ENCODE results near the gene F7. TPM values are rescaled to one million over a fixed set of nuclear protein-coding genes. Genes with fewer than 3 reads are reported as not detected.
A peak's percentile ranks its signal among the peaks of the same experiment; 100 is the strongest.
"Not testable (repeated sequence)": the region's sequence is repeated elsewhere in the genome, so short reads cannot be mapped to it uniquely, and the experiment has no call there.

F7 gene
- polyA plus RNA-seq, 3 donors from 2014 or later, result 0.77 TPM; not detected in 2

DNA sequence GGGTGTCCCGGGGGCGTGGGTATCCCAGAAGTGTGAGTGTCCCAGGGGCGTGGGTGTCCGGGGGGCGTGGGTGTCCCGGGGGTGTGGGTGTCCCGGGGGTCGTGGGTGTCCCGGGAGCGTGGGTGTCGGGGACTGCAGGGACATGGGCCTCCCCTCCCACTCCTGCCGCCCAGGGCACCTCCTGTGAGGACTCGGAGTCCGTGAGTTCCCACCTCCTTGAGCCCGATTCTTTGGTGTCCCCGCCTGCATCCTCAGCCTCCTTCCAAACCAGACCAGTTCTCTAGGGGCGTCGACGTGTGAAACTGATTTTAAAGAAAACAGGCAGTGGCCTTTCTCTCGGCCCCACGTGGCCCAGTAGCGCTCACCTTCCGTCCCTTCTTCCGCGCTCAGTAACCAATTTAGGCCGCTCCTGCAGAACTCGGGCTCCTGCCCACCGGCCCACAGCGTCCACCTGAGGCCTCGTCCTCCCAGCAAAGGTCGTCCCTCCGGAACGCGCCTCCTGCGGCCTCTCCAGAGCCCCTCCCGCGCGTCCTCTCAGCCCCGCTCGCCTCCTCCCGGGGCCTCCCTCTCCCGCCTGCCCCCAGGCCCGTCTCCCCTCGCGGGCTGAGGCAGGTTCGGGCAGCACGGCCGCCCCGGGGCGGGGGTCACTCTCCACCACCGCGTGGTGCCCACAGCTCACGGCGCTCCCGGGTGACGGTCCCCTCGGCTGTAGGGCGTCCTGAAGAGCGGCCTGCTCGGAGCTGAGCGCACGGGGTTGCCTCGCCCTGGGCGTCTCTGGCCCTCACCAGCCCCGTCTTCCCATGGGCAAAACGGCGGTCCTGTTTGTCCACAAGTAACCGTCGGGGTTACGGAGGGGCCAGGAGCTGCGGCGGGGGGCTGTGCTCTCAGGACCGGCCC, 3.8 kb downstream of the F7 start:
- H3K4me3 Mint-ChIP-seq, result peak overlapping the region; percentile 35 to 65 (median 57)
- no peak for DNase-seq
- H3K27me3 Mint-ChIP-seq (ENCODE audit: low read depth in 3 of 3), result peaks cover 0 to 1% (median 0%) of the 10 kb centered on the region in 3 donors
- H3K4me1 Mint-ChIP-seq, result peaks cover 0 to 2% of the 10 kb centered on the region in 2 donors
- H3K27ac Mint-ChIP-seq, result peak overlapping the region in 1 of 6 donors; percentile 40
- peaks cover 0 to 2% (median 0%) of the 10 kb centered on the region in 6 donors for H3K9me3 Mint-ChIP-seq
- H3K36me3 Mint-ChIP-seq, result no peaks in the 10 kb centered on the region

DNA sequence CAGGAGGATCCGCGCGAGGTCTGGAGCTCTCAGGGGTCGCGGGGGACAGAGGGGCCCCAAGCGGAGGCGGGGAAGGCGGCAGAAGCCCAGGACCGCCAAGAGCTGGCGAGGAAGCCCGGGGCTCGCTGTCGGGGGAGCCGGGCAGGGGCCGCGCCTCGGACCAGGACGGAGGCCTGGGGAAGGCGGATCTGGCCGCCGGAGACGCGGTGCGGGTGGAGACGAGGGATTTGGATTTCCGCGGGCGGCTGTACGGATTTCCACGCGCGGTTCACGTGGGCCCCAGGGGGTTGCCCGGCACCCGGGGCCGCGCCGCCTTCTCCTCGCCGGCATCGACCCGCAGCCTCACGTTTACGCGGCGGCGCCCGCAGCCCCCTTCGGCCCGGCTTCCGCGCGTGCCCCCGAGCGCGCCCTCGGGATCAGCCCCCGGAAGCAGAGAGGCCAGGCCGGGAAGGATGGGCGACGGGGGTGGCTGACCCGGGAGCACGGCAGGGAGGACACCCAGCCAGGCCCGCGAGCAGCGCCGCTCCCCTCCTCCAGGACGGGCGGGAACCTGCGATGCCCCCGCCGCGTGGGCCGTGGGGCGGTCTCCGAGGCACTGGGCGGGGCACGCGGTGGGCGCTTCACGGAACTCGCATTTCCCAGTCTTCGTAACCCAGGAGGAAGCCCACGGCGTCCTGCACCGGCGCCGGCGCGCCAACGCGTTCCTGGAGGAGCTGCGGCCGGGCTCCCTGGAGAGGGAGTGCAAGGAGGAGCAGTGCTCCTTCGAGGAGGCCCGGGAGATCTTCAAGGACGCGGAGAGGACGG, 4.7 kb downstream of the F7 start:
- Mint-ChIP-seq H3K4me1 (peaks cover 0 to 2% of the 10 kb centered on the region in 2 donors), H3K9me3 (peaks cover 0 to 2% (median 0%) of the 10 kb centered on the region in 6 donors), H3K4me3 (peak overlapping the region in 4 of 5 donors; percentile 17 to 73 (median 46)), H3K27me3 (ENCODE audit: low read depth in 3 of 3) (peaks cover 0 to 1% (median 0%) of the 10 kb centered on the region in 3 donors), H3K36me3 (no peaks in the 10 kb centered on the region), H3K27ac (no peak overlapping the region)
- peak; percentile 24 to 30 (median 25) for DNase-seq

DNA sequence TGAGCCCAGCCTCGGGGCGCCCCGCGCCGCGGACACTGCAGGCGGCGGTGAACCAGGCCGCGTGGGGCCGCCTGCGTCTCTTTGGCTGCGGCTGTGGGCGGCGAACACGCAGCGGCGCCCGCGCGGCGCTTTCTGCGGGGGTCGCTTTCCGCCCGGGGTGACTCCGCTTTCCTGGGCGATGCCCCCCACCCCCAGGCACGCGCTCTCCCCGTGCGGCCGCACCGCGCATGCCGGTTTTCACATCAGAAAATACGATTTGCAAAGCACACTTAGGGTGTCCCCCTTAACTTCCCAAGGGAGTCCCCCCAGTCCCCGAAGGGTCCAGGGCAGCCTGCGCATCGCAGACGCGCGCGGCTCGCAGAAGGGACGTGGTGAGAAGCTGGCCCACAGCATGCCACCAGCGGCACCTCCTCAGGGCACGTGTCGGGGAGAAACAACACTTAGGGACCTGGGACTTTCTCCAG, 5.3 kb downstream of the F7 start:
- Mint-ChIP-seq H3K4me1 (peaks cover 0 to 2% of the 10 kb centered on the region in 2 donors), H3K36me3 (no peaks in the 10 kb centered on the region), H3K27me3 (ENCODE audit: low read depth in 3 of 3) (peaks cover 0 to 1% (median 0%) of the 10 kb centered on the region in 3 donors), H3K9me3 (peaks cover 0 to 2% (median 0%) of the 10 kb centered on the region in 6 donors), H3K4me3 (peak overlapping the region; percentile 38 to 75 (median 70)), H3K27ac (no peak overlapping the region)
- peak in 2 of 3 donors; percentile 17 to 19 for DNase-seq

DNA sequence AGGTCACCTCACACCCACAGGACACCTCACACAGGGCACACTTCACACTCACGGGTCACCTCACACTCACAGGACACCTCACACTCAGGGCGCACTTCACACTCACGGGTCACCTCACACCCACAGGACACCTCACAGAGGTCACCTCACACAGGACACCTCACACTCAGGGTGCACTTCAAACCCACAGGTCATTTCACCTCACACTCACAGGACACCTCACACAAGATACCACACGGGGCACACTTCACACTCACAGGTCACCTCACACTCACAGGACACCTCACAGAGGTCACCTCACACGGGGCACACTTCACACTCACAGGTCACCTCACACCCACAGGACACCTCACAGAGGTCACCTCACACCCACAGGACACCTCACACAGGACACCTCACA, 6.2 kb downstream of the F7 start:
- not testable (repeated sequence) for H3K9me3 Mint-ChIP-seq; H3K4me1 Mint-ChIP-seq; H3K27me3 Mint-ChIP-seq (ENCODE audit: low read depth in 3 of 3); H3K36me3 Mint-ChIP-seq; H3K4me3 Mint-ChIP-seq; H3K27ac Mint-ChIP-seq; DNase-seq

DNA sequence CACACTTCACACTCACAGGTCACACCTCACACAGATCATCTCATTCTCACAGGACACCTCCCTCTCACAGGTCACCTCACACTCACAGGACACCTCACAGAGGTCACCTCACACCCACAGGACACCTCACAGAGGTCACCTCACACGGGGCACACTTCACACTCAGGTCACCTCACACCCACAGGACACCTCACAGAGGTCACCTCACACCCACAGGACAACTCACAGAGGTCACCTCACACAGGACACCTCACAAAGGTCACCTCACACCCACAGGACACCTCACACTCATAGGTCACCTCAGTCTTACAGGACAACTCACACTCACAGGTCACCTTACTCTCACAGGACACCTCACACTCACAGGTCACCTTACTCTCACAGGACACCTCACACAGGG, 6.9 kb downstream of the F7 start:
- not testable (repeated sequence) for DNase-seq; H3K27ac Mint-ChIP-seq; H3K27me3 Mint-ChIP-seq (ENCODE audit: low read depth in 3 of 3); H3K9me3 Mint-ChIP-seq; H3K4me1 Mint-ChIP-seq; H3K4me3 Mint-ChIP-seq; H3K36me3 Mint-ChIP-seq

DNA sequence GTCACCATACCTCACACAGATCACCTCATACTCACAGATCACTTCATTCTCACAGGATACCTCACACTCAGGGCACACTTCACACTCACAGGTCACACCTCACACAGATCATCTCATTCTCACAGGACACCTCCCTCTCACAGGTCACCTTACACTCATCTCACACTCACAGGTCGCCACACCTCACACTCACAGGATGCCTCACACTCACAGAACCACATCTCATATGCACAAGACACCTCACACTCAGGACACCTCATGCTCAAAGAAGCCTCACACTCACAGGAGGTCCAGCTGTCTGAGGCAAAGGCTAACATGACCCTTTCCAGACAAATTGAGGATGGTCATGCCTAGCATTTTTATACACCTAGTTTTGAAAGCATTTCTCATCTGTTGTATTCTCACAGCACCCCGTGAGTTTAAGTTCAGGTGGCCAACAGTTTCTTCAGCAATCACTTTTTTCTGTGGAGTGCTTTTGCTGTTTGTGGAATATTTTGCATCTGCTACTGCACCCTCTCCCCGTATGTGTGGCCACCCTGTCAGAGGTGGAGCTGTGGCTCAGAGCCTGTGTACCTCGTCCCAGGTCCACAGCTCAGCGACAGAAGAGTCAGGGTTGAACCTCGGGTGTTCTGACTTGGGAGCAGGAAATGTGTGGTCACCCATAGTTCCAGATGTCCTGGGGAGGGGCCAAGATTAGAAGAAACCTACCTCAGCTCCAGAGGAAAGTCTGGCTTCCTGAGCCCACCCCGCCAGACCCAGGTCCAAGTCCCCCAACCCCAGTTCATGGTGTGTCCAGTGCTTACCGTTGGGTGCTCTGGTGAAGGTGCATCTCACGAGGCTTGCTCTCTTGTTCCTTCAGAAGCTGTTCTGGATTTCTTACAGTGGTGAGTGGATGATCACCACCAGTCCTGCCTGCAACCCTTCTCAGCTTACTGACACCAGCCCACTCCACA, 7.6 kb downstream of the F7 start:
- Mint-ChIP-seq H3K4me3 (no peak overlapping the region), H3K9me3 (peaks cover 0 to 2% (median 0%) of the 10 kb centered on the region in 6 donors)

DNA sequence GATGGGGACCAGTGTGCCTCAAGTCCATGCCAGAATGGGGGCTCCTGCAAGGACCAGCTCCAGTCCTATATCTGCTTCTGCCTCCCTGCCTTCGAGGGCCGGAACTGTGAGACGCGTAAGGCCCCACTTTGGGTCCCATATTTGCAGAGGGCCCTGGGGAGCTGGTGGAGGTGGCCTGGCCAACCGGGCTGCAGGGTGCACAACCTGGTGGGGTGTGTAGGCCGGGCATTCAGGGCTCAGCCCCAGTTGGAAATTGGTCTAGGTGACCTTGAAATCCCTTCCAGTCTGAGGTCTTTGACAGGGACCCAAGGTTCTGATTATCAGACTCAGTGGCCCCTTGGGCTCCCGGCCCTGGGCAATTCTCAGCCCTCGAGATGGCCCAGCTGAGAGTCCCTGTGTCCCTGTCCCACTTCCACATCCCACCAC, 8.3 kb downstream of the F7 start:
- Mint-ChIP-seq H3K4me3 (no peak overlapping the region), H3K36me3 (no peaks in the 10 kb centered on the region), H3K27ac (no peak overlapping the region), H3K27me3 (ENCODE audit: low read depth in 3 of 3) (peaks cover 0 to 2% (median 1%) of the 10 kb centered on the region in 3 donors), H3K9me3 (peaks cover 0 to 2% (median 0%) of the 10 kb centered on the region in 6 donors), H3K4me1 (no peaks in the 10 kb centered on the region)
- DNase-seq, result no peak

More for the DNA sequence above, 7.6 kb downstream of the F7 start:
- H3K4me1 Mint-ChIP-seq, result no peaks in the 10 kb centered on the region
- no peak for DNase-seq
- H3K36me3 Mint-ChIP-seq, result no peaks in the 10 kb centered on the region
- H3K27ac Mint-ChIP-seq, result no peak overlapping the region
- peaks cover 0 to 2% (median 1%) of the 10 kb centered on the region in 3 donors for H3K27me3 Mint-ChIP-seq (ENCODE audit: low read depth in 3 of 3)

DNA sequence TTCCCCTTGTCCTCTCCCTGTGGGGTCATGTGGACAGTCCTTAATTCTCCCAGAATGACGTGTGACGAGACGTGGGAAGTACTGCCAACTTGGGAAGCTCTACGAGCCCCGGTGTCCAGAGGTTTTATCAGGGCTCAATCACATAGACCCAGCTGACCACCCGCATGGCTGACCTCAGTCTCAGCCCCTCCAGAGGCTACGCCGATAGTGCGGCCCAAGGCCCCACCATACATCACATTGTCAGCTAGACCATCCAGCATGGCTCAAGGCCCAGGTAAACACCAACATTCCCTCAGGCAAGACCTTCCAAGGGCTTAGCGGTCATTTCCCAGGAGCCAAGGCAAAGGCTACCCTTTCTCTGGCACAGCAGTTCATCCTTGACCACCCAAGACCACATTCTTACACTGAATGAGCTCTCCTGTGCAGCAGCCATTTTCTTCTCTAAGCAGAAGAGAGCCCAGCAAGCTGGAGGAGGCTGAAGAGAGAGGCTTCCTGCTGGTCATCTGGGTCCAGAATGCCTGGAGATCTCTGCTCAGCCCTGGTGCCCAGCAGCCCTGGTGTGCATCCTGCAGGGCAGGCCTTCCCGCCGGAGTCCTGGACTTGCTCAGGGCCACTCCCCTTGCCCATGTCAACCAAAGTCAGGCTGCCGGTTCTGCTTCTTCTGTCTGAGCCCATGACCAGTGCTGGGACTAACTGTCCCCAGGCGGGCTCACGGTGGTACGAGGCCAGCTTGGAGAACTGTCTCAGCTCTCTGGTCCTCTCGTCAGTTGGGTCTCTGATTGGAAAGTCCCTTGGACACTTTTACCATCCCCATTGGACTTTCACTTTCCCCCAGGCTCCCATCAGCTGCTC, 9.1 kb downstream of the F7 start:
- peaks cover 0 to 2% (median 0%) of the 10 kb centered on the region in 6 donors for H3K9me3 Mint-ChIP-seq
- no peak overlapping the region for H3K4me3 Mint-ChIP-seq
- H3K36me3 Mint-ChIP-seq, result no peaks in the 10 kb centered on the region
- DNase-seq, result no peak
- H3K27me3 Mint-ChIP-seq (ENCODE audit: low read depth in 3 of 3), result peaks cover 0 to 9% (median under 1%) of the 10 kb centered on the region in 3 donors
- no peak overlapping the region for H3K27ac Mint-ChIP-seq
- no peaks in the 10 kb centered on the region for H3K4me1 Mint-ChIP-seq

DNA sequence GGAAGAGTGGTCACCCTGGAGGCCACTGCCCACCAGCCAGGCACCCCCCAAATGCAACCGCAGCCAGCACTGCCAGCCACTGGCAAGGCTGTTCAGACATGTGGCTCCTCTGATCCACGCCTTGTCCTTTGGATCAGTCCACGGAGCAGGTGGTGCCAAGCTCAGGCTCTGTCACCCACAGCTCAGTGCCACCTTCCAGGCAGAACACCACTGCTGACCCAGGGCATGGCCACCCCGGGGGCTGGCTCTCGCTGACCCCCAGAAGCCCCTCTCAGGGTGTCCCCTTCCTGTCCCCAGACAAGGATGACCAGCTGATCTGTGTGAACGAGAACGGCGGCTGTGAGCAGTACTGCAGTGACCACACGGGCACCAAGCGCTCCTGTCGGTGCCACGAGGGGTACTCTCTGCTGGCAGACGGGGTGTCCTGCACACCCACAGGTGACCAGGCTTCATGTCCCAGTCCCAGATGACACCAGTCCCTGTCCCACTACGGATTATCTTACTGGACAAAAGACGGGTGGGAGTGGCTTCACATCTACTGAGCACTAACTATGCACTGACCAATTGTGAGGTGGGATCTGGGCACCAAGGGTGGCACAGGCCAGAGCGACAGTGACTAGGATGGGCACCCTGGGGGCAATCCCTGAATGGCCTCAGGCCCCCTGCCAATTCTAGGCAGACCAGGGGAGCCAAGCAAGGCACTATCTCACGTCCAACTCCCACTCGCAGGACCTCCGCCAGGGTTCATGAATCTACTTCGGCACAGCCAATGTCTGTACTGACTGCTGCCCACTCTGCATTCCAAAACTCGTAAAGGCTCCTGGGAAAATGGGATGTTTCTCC, 10.0 kb downstream of the F7 start:
- no peak for DNase-seq
- H3K27me3 Mint-ChIP-seq (ENCODE audit: low read depth in 3 of 3), result peaks cover 0 to 9% (median 5%) of the 10 kb centered on the region in 3 donors

DNA sequence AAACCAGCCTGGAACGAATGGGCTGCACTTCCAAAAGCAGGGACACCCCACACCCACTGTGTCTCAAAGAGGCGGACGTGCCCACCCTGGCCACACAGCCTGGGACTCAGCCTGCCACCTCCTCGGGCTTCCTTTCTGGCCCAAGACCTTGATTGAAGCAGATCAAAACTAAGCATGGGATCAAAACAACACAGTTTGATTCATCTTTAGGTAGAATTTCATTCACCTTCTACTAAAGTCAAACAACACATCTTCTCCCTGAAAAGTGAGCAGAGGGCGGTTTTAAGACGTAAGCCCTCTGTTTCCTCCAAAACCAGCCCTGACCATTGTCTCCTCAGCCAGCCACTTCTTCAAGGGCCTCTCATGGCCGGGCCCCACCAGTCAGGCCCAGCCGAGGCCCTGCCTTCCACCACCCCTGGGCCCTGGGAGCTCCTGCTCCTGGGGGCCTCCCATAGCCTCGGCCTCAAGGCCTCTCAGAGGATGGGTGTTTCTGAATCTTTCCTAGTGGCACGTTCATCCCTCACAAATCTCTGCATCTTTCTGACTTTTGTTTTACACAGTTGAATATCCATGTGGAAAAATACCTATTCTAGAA, 10.7 kb downstream of the F7 start:
- Mint-ChIP-seq H3K27ac (no peak overlapping the region), H3K36me3 (no peaks in the 10 kb centered on the region), H3K27me3 (ENCODE audit: low read depth in 3 of 3) (peaks cover 0 to 9% (median 5%) of the 10 kb centered on the region in 3 donors), H3K4me3 (no peak overlapping the region), H3K9me3 (no peaks in the 10 kb centered on the region), H3K4me1 (no peaks in the 10 kb centered on the region)
- DNase-seq, result no peak

More for the DNA sequence above, 10.0 kb downstream of the F7 start:
- Mint-ChIP-seq H3K27ac (no peak overlapping the region), H3K9me3 (peaks cover 0 to 2% (median 0%) of the 10 kb centered on the region in 6 donors), H3K4me3 (no peak overlapping the region), H3K36me3 (no peaks in the 10 kb centered on the region), H3K4me1 (no peaks in the 10 kb centered on the region)

DNA sequence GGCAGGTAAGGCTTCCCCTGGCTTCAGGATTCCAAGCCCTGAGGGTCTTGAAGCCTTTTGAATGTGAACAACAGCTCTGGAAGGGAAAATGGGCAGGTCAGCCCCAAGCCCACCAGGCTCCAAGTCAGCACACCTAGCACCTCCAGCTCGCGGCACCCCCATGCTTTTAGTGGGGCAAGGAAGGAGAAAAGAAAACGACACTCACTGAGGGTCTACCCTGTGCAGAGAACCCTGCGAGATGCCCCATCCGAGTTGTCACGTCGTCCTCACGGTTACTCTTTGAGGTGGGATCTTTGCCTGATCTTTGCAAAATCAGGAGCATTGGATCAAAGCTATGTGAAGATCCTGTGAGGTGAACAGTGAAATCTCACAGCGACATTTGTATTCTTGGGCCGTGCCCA, 11.3 kb downstream of the F7 start:
- H3K27ac Mint-ChIP-seq, result no peak overlapping the region
- no peaks in the 10 kb centered on the region for H3K9me3 Mint-ChIP-seq
- H3K27me3 Mint-ChIP-seq (ENCODE audit: low read depth in 3 of 3), result peaks cover 0 to 9% (median 5%) of the 10 kb centered on the region in 3 donors
- no peak for DNase-seq
- no peaks in the 10 kb centered on the region for H3K36me3 Mint-ChIP-seq
- H3K4me1 Mint-ChIP-seq, result no peaks in the 10 kb centered on the region
- no peak overlapping the region for H3K4me3 Mint-ChIP-seq
